K562 (cell line): ENCODE measurements around the gene AQR. TPM values are rescaled to one million over a fixed set of nuclear protein-coding genes. Genes with fewer than 3 reads are reported as not detected.
A peak's percentile ranks its signal among the peaks of the same experiment; 100 is the strongest.

Source experiments
- HOXB6 ChIP-seq: fragments of 250-450 bp; sonication (Bioruptor Pico); IDR thresholded peaks from 2 replicates; pipeline ENCODE4 v1.5.1; 2022; ENCODE audit warnings: mild to moderate bottlenecking, borderline replicate concordance
- POLR2B ChIP-seq: fragments of 450-650 bp; IDR thresholded peaks from 2 replicates; pipeline ENCODE4 v1.6.1; 2018; ENCODE audit warnings: low read depth; ENCODE audit not compliant: partially characterized antibody
- TCF7L2 ChIP-seq: fragments of 150-350 bp; IDR thresholded peaks from 2 replicates; pipeline ENCODE4 v1.6.1; 2016; ENCODE audit warnings: low read depth, mild to moderate bottlenecking, low read length, moderate library complexity
- ZNF253 ChIP-seq: fragments of 250-450 bp; sonication (Bioruptor Pico); conservative IDR thresholded peaks from 2 replicates; pipeline ENCODE4 v1.6.1; 2021; ENCODE audit warnings: mild to moderate bottlenecking
- polyA plus RNA-seq, 8 experiments: library from polyadenylated mRNA; depleted of rRNA in 4 of 8; stranded (reverse) in 5 of 8; unstranded in 3 of 8; fragments of >200 nt; fragmentation: Nextera tagmentation in 2 of 8; fragmentation: Illumina TruSeq in 1 of 8; extraction: Ambion mirVana in 2 of 8; extraction: Trizol in 1 of 8; gene quantifications; 2 replicates each; pipeline versions ENCODE4 v1.2.1 to v1.2.3, GENCODE V29; 2011 to 2014; ENCODE audit warnings: inconsistent platforms in 1 of 8, missing spikeins in 1 of 8
- total RNA-seq, 7 experiments: library from RNA; depleted of rRNA in 6 of 7; stranded (reverse); fragments of >200 nt in 6 of 7; fragmentation: Illumina TruSeq in 2 of 7; extraction: Trizol in 2 of 7; gene quantifications; 2 replicates each; pipeline versions ENCODE4 v1.2.1 to v1.2.3, GENCODE V29; 2011 to 2021; ENCODE audit warnings: low replicate concordance in 1 of 7
- TF ChIP-seq, protein P1 (sequence below): fragments of 450-650 bp; formaldehyde crosslinking; IDR thresholded peaks from 2 replicates; pipeline ENCODE4 v1.4.0; 2020; ENCODE audit warnings: mild to moderate bottlenecking, moderate library complexity
- TF ChIP-seq, protein P2 (sequence below): fragments of 450-650 bp; IDR thresholded peaks from 2 replicates; pipeline ENCODE4 v1.6.1; 2017; ENCODE audit warnings: mild to moderate bottlenecking, moderate library complexity
- TF ChIP-seq, protein P3 (sequence below): fragments of 450-650 bp; IDR thresholded peaks from 2 replicates; pipeline ENCODE4 v1.6.1; 2018; ENCODE audit not compliant: partially characterized antibody

The AQR gene
- total and polyA plus RNA-seq, 9 of the 15 experiments (the other 6 are each of a cell fraction or from before 2014, with no cell fraction given): 22.0 to 62.9 (median 39.3) TPM

DNA sequence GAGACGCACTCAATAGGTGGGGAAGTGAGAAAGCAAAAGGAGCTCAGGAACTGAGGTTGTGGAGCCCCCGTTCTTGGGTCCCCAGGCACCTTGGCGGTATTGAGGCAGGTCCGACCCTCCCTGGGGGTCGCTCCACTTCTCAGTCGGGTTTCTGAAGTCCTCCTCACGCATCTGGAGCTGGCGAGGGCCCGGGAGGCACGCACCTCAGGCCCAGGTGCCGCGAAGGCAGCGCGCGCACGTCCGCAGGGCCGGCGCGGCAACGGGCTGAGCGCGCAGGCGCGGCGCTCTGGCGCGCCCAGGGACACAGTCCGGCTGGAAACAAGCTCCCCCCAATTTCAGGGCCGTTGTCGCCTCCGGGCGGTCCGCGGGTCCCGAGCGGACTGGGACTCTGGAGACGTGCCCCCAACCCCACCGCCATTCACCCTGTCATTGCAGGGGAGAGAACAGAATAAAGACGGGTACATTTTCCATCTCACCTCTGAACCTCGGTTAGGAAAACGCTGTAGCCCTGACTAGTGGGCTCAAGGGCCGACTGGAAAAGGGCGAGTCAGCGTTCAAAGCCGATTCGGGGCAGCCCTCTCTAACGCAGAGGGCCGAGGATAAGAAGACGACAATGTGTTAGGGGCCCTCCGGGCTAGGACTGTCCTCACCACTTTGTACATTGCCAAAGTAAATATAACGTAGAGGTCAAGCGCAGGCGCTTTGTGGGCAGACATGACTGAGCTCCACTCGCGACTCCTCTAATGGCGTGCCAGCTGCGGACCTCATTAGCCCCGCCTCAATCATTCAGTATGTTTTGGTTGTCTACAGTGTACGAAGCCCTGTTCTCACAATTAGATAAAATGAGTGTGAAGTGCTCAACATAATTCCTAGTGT lies 18.7 kb upstream of the AQR start, which contains the start of gene ZNF770 (continued):
- TF ChIP-seq, protein P1, sequence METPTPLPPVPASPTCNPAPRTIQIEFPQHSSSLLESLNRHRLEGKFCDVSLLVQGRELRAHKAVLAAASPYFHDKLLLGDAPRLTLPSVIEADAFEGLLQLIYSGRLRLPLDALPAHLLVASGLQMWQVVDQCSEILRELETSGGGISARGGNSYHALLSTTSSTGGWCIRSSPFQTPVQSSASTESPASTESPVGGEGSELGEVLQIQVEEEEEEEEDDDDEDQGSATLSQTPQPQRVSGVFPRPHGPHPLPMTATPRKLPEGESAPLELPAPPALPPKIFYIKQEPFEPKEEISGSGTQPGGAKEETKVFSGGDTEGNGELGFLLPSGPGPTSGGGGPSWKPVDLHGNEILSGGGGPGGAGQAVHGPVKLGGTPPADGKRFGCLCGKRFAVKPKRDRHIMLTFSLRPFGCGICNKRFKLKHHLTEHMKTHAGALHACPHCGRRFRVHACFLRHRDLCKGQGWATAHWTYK (CRISPR knock-in tag): 0 out of 2 replicates have a peak, but pooled peaks have one; percentile 33
- TF ChIP-seq TCF7L2 (no peak), ZNF253 (CRISPR knock-in tag) (no peak), POLR2B (peak; percentile 82), HOXB6 (0 out of 2 replicates have a peak, but pooled peaks have one; percentile 52)
- TF ChIP-seq, protein P2, sequence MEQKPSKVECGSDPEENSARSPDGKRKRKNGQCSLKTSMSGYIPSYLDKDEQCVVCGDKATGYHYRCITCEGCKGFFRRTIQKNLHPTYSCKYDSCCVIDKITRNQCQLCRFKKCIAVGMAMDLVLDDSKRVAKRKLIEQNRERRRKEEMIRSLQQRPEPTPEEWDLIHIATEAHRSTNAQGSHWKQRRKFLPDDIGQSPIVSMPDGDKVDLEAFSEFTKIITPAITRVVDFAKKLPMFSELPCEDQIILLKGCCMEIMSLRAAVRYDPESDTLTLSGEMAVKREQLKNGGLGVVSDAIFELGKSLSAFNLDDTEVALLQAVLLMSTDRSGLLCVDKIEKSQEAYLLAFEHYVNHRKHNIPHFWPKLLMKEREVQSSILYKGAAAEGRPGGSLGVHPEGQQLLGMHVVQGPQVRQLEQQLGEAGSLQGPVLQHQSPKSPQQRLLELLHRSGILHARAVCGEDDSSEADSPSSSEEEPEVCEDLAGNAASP: no peak
- TF ChIP-seq, protein P3, sequence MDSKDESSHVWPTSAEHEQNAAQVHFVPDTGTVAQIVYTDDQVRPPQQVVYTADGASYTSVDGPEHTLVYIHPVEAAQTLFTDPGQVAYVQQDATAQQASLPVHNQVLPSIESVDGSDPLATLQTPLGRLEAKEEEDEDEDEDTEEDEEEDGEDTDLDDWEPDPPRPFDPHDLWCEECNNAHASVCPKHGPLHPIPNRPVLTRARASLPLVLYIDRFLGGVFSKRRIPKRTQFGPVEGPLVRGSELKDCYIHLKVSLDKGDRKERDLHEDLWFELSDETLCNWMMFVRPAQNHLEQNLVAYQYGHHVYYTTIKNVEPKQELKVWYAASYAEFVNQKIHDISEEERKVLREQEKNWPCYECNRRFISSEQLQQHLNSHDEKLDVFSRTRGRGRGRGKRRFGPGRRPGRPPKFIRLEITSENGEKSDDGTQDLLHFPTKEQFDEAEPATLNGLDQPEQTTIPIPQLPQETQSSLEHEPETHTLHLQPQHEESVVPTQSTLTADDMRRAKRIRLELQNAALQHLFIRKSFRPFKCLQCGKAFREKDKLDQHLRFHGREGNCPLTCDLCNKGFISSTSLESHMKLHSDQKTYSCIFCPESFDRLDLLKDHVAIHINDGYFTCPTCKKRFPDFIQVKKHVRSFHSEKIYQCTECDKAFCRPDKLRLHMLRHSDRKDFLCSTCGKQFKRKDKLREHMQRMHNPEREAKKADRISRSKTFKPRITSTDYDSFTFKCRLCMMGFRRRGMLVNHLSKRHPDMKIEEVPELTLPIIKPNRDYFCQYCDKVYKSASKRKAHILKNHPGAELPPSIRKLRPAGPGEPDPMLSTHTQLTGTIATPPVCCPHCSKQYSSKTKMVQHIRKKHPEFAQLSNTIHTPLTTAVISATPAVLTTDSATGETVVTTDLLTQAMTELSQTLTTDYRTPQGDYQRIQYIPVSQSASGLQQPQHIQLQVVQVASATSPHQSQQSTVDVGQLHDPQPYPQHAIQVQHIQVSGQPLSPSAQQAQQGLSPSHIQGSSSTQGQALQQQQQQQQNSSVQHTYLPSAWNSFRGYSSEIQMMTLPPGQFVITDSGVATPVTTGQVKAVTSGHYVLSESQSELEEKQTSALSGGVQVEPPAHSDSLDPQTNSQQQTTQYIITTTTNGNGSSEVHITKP: peak; percentile 29
